NCI-H524 treated with DMSO at 0.1 percent for 48 hours (cell line): ENCODE data around the gene PCAT7.
"Not testable (repeated sequence)": the region's sequence is repeated elsewhere in the genome, so short reads cannot be mapped to it uniquely, and the experiment has no call there.

Source experiments
- DNase-seq: peaks from one replicate; lab custom pipeline; 2025; lab: John Stamatoyannopoulos, UW

The PCAT7 gene

DNA sequence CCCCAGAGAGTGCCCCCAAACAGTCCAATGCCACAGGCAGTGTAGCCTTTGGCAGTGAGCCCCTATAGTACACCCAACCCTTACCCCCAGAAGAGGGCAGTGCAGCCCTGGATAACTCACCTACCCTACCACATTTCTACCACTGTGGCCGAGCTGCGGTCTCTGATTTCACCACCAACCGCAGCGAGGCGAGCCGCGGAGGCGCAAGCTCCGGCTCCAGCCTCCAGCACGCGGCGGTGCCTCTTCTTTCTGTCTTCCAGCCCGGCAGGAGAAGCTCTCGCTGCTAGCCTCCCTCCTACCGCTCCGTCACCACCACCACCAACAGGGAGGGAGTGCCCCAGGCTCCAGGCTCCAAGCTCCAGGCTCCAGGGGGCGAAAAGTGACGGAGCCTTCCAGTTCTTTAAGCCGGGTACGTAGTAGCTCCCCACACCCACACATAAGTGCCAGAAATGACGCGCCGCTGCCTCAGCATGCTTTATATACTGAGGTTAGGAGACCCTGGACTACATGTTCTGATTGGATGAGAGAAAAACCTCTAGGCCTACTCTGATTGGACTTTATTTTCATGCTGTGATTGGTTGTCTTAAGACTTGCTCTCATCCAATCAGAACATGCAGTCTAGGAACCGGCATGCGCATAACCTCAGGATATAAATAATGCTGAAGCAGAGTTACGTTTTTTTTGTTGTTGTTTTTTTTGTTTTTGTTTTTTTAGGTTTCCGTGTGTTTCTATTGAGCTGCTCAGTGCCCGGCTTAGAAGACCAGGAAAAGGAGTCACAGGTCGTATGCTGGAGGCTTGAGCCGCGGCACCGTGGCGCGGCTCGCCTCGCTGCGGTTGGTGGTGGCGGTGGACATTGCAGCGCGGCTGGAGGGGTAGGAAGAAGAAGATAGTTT lies at the start of gene PCAT7:
Gene PCAT7 (plus strand): TSS at position 645 of the 893 bp plus-strand sequence.
- peak; percentile 81 for DNase-seq

DNA sequence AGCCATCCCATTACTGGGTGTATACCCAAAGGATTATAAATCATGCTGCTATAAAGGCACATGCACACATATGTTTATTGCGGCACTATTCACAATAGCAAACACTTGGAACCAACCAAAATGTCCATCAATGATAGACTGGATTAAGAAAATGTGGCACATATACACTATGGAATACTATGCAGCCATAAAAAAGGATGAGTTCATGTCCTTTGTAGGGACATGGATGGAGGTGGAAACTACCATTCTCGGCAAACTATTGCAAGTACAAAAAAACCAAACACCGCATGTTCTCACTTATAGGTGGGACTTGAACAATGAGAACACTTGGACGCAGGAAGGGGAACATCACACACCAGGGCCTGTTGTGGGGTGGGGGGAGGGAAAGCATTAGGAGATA lies 48.5 kb upstream of the PCAT7 start:
- DNase-seq: not testable (repeated sequence)

DNA sequence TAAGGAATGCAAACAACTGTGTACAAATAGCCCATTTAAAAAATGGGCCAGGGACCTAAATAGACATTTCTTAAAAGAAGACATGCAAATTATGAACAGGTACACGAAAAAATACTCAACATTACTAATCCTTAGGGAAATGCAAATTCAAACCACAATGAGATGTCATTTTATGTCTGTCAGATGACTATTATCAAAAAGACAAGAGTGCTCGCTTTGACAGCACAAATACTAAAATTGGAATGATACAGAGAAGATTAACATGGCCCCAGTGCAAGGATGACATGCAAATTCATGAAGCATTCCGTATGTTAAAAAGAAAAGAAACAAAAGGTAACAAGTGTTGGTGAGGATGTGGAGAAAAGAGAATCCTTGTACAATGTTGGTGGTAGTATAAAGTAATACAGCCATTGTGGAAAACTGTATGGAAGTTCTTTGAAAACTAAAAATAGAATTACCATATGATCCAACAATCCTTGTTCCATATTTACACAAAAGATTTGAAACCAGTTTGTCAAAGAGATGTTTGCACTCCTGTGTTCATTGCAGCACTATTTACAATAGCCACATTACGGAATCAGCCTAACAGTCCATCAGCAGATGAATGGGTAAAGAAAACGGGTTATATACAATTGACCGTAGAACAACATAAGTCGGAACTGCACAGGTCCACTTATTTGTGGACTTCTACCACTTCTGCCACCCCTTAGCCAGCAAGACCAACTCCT lies 47.2 kb upstream of the PCAT7 start:
- DNase-seq: no peak

DNA sequence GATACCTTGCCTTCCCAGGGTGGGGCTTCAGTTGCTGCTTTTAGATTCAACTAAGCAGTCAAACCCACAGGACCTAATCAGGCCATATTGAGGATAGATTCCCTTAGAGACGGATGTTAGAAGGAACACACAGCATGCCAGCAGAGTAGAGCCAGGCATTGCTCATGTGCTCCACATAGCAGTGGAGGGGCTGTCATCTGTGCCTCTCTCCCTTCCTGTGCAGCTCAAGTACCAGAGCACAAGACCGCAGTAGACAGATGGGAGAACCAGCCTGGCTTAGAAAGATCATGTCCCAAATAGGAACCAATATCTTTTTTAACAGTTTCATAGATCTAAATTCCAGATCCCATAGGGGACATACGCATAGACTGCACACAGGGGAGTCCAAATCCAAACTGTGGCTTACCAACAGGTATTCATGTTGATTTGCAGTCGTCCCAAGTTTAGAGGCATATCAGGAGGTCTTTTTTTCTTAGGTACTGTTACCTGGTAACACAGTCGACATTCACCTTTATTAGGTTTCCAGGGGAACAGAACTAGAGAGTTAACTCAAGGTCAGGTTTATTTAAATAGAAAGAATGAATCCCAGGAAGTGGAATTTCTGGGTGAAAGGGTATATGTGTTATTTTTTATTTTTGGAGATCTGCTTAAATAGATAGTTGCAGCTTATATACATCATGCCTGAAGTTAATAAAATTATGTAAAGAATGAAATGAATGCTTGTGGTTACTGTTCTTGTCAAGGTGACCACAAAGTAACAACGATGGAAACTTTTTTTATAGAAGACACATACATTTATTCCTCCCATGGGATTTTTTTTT lies 43.5 kb upstream of the PCAT7 start:
- DNase-seq: peak; percentile 14

DNA sequence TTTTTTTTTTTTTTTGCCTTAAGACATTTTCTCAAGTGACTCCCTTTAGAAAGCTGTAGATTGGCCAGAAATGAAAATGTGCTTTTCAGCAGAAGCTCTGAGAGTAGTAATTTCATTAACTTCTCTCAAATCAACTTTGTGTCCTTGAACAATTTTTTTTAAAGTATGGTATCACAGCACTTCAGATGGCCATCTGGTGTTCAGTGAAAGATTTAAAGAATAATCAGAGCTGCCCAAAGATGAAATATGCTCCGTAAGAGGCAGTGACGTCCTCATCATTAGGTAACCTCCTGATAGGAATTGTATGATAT lies 43.0 kb upstream of the PCAT7 start:
- peak; percentile 30 for DNase-seq

DNA sequence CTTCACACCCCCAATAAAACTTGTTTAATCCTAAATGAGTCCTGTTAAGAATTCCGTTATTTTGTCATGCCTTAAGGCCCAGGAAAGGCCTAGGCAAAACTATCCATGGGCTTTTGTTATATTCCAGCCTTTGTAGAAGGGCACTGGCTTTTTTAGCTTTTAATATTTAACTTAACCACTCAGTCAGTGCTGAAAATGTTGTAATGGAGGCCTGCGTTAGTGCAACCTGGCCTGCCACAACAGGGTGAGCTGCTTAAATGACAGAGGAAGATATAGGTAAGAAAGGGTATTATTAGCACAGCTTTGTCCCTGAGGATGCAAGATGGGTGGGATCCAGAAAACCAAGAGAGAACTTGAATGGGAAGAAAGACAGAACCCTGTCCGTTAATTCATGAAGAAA lies 40.2 kb upstream of the PCAT7 start:
- no peak for DNase-seq

DNA sequence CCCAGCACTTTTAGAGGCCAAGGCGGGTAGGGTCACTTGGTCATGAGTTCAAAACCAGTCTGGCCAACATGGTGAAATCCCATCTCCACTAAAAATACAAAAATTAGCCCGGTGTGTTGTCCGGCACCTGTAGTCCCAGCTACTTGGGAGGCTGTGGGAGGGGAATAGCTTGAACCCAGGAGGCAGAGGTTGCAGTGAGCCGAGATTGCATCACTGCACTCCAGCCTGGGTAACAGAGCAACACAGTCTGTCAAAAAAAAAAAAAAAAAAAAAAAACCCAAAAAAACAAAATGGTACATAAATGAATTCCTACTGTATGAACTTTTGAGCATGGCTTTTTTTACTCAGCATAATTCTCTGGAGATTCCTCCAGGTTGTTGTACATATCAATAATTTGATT lies 37.6 kb upstream of the PCAT7 start:
- DNase-seq: no peak

DNA sequence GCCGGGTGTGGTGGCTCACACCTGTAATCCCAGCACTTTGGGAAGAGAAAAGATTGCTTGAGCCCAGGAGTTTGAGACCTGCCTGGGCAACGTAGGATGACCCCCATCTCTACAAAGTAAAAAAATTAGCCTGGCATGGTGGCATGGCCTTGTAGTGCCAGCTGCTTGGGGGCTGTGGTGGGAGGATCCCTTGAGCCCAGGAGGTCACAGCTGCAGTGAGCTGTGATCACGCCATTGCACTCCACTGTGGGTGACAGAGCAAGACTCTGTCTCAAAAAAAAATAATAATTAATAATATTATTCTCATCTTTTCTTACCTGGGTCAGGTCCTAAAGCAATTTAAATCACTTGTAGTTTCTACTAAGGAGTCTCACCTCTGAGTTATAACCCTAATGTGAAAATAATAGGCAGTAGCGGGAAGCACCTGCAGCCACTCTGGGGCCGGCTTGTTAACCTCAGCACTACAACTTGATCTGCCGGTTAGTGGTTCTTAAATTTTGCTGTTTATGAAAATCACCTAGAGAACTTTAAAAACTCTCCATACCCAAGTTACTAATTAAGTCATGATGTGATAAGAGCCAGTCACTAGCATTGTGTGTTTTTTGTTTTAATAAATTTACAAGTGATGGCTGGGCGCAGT lies 29.4 kb upstream of the PCAT7 start:
- DNase-seq: no peak

DNA sequence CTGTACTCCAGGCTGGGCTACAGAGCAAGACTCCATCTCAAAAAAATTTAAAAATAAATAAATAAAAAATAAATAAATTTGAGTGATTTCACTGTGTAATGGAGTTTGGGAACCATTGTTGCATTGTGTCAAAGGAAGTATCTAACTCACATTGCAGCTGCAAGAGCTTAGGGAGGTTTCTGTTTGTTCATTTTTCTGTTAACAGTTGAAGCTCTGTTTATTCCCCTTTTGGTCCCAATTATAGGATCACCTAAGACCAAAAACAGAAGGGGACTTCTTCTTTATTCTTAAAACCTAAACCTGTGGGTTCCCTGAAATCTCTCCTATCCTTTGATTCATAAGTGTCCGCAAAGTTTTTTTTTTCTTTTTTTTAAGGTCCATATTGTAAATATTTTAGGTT lies 28.6 kb upstream of the PCAT7 start:
- no peak for DNase-seq

DNA sequence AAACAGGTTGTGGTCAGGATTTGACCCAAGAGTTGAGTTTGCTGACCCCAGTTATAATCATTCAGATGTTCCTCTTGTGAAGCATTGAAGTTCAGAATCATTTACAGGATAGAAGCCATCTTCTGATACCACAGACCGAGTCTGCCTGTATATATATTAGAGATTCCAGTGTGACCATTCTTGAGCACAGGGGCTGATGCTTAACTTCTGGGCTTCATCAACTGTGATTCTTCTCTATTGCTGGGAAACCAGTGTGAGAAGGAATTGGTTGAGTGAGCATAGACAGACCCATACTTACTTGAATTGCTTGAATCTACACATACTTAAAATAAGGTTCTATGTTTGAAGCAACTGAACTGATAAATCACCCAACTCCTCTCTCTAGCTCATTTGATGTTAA lies 27.9 kb upstream of the PCAT7 start:
- no peak for DNase-seq

DNA sequence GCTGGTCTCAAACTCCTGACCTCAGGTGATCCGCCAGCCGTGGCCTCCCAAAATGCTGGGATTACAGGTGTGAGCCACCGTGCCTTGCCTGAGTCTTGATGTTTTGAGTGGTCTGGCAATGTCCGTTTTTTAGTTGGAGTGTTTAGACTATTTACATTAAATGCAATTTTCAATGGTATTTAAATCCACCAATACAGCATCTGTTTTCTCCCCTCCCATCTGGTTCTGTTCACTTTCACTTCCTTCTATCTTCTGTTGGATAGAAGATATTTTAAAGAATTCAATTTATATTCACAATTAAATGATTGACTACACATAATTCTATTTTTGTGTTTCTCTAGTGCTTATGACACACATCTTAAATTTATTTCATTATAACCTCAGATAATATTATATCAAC lies 26.0 kb upstream of the PCAT7 start:
- no peak for DNase-seq

DNA sequence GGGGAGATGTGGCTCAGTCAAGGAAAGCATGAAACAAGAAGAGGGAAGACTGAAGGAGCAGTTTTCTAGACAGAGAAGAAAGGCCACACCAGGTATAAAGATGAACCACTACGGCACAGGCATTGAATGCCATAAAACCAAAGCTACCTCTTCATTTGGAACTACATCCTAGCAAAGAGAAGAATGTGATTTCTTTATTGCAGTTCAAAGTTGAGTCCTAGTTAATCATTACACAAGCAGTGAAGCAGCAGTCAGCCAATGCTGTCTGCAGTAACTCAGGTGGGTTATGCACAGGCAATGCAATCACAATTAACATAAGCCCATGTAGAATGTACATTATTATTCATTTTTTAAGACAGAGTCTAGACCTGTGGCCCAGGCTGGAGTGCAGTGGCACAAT lies 21.7 kb upstream of the PCAT7 start:
- no peak for DNase-seq

DNA sequence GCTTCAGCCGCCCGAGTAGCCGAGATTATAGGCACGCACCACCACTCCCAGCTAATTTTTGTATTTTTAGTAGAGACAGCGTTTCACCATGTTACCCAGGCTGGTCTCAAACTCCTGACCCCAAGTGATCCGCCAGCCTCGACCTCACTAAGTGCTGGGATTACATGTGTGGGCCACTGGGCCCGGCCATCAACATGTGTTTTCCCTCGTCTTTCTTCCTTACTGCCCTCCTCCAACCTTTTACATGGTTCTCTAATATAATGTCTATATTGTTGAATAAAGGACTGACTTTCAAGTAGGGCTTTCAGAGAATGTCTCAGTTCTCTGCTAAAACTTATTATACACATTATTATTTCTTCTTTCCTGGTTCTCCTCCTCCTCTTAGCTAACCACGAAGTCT lies 21.3 kb upstream of the PCAT7 start:
- DNase-seq: no peak

DNA sequence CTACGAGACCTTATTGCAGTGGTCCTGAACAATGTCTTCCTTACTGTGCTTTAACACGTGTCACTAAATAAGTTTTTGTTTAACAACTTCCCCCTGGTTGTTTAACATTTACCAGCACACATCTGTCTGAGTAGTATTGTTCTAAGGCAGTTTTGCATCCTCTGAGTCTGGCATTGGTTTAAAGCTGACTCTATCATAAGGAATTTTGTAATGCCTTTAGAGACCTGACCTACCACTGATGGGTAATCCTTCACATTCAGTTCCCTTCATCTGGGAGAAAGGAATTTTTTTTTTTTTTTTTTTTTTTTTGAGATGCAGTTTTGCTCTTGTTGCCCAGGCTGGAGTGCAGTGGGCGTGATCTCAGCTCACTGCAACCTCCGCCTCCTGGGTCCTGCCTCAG lies 20.0 kb upstream of the PCAT7 start:
- DNase-seq: no peak

DNA sequence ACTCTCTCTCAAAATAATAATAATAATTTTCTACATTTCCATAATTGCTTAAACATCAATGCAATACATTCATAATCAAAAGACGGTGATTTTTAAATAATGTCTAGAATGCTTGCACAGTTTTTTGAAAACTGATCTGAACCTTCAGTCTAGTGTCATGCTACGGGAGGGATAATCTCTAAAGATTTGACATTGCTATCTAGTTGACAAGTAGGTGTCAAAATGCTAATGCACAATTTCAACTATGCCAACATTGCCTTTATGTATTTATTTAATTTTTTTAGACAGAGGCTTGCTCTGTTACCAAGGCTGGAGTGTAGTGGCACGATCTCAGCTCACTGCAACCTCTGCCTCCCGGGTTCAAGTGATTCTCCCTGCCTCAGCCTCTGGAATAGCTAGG lies 16.0 kb upstream of the PCAT7 start:
- no peak for DNase-seq

DNA sequence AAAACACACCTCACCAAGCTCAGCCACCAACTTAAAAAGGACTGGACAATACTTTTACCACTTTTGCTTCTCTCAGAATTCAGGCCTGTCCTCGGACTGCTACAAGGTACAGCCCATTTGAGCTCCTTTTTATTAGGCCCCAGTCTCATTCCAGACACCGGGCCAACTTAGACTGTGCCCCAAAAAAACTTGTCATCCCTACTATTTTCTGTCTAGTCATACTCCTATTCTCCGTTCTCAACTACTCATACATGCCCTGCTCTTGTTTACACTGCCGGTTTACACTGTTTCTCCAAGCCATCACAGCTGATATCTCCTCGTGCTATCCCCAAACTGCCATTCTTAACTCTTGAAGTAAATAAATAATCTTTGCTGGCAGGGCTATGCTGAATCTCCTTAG lies 10.5 kb upstream of the PCAT7 start:
- not testable (repeated sequence) for DNase-seq

DNA sequence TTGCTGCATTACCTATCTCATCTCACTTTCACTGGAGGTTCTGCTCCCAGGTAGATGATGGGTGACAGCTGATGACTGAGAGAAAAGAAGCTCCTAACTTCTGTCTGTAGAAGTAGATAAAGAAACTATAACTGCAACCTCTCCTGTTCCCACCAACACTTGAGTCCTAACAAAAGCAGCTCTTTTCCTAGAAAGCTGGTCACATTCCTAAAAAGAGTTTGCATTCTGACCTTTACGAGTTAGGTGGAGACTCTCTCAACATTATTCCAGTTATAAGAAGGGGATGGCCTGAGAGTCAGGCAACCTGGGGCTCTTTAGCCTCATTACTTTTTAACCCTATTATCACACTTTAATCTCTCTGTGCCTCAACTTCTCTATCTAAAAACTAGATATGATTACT lies 8.9 kb upstream of the PCAT7 start:
- DNase-seq: no peak

DNA sequence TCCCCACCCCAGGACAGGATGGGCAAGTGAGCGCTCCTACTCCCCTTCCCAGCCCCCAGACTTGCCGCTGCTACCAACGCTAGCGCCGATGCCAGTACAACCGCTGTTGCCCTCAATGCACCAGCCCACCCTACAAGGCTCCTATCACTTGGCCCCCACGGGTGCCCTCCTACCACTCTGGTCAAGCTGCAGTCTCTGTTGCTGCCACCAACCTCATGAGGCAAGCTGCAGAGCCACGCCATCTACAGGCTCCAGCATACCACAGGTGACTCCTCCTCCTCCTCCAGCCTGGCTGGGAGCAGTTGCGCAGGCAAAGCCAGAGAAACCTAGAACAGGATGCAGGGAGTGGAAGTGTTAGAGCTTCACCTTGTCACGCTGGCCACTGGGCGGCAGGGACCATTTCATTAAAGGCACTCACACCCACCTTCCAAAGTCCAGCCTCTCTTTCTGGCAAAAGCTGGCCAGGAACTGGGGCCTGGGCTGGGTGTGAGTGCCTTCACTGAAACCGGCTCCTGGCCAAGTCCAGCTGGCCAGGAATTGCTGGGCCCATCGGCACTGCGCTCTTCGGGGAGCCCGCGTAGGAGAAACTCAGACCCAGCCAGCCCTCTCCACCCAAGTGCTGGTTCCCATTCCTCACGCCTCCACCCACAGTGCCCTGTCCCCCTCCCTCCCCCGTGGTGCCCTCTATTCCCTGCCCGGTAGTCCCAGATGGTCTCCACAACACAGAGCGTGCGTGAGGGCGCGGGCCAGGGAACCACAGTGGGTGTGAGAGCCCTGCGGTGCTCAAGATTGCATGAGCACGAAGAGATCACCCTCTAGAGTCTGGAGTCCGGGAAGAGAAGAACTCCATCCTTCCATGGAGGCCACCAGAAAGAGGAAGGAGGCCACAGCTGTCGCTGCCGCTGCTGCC lies 1.6 kb upstream of the PCAT7 start:
- DNase-seq: no peak

DNA sequence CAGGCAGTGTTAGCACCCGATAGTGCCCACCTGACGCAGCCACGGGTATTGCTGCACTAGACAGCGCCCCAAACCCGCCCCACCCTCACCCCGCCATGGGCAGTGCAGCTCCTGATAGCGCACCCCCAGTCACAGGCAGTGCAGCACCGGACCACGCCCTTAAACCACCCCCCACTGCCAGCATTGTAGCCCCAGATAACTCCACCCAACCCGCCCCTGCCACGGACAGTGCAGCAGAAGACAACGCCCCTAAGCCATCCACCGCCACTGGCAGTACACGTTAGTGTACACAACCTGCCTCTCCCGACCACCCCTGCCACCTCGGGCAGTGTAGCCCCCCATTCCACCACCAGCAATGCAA lies 825 bp upstream of the PCAT7 start:
- no peak for DNase-seq

DNA sequence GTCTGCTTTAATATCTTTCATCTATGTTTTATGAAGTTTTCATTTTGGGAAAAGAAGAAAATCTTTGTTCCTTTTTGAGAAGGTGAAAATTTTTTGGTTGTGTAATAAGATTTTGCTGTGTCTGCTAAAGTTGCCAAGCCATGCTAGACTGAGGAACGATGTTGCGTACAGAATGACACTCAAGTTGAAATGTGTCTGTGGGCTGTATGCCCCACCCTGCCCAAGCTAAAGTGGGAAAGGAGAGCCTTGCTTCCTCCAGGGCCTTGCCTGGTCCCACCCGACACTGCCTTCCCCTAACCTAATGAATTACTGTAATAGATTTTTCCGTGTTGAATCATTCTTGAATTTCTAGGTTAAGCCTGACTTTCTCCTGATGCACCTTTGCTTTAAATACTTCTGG lies 2.5 kb downstream of the PCAT7 start:
- DNase-seq: no peak

DNA sequence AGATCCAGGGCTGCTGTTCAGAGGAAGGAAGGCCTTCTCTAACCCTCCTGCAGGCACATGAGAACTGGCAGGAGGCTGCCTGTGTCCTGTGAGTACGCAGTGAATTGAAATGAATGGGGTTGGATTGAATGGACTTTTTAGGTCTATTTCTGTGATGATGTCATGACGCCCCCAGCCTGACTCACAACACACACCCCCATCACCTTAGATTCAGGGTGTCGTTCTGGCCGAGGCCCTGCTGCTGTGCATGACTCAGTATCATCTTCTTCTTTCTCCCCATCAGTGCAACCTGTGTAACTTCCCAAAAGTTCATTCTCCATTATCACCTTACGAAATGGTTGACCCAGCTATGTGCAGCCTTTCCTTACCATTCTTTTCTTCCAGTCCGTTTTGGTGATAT lies 5.4 kb downstream of the PCAT7 start:
- no peak for DNase-seq
